Right renal cortex interstitium (tissue), 3 donors: ENCODE data around the gene HIVEP1. TPM values are rescaled to one million over a fixed set of nuclear protein-coding genes. Genes with fewer than 3 reads are reported as not detected.
A peak's percentile ranks its signal among the peaks of the same experiment; 100 is the strongest.

ENCODE experiments used
- DNase-seq, 3 donors: peaks; one replicate each; pipeline ENCODE4 v3.0.0-alpha.2; 2013; ENCODE audit warnings: low read depth in 3 of 3, low spot score in 2 of 3
- polyA plus RNA-seq, 3 donors: library from polyadenylated mRNA; unstranded; fragments of 120-200 nt; gene quantifications; one replicate each; pipeline ENCODE4 v1.2.1, GENCODE V29; 2013; ENCODE audit not compliant: insufficient read length in 3 of 3

Gene HIVEP1
- polyA plus RNA-seq, 3 donors = 21.0 to 23.4 (median 21.9) TPM

DNA sequence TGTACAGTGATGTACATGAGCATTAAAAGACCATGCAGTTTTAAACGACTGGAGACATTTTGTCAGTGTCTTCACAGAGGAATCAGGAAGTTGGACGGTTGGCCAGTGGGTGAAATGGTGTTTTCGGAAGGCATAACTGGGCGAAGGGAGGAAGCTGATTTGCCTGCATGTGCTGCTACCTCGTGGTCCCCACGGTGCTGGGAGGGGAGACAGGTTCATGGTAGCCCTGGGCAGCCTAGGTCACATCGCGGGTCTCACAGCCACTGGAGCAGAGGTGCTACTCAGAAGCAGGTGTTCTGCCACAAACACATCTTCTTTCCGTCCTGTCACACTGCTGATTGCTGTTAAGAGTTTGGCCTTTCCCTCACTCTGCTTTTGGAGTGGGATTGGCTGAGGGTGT lies 35.2 kb downstream of the HIVEP1 start:
- no peak for DNase-seq

DNA sequence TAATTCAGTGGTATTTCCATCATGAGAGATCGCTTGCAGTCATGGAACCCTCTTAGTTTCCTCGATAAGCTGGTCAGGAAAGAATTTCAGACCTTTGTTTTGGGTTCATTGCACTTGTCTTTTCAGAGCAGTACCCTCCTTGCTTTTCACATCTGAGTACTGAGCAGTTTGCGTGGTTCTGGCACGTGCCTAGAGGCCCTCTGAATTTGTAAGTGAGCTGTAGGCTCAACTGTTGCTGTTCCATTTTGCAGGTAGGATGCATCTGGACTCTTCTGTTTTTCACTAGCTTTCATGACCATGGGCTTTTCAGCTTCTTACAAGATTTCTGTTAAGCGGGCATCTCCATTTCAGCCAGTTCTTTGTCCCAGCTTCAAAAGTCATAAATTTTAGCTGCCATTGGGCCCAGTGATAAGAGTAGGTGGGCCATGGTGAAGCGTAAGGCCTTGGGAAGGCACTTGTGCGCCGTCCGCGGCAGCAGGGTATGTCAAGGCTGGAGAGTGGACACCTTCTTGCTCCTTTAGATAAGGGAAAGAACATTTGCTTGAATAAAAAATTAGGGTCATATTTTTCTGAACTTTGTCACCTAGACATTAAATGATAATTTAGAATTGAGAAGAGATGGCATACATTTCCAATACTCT lies 35.8 kb downstream of the HIVEP1 start:
- no peak for DNase-seq

DNA sequence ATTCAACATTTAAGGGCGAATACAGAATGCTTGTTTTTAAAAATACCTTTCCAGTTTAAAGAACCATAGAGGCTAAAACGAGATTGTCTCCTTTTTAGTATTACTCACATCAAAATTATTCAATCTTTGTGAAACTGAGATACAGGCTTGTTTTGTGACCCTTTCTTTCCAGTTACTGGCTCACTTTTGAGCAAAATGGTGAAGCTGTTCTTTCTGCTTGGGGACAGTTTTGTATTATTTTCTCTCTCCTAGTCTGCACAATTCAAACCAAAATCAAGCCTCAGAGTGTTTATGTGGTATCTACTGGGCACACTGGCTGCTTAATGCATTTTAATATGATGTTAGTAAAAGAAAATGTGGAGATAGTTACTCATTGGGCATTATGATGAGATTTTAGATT lies 36.5 kb downstream of the HIVEP1 start:
- DNase-seq = no peak

DNA sequence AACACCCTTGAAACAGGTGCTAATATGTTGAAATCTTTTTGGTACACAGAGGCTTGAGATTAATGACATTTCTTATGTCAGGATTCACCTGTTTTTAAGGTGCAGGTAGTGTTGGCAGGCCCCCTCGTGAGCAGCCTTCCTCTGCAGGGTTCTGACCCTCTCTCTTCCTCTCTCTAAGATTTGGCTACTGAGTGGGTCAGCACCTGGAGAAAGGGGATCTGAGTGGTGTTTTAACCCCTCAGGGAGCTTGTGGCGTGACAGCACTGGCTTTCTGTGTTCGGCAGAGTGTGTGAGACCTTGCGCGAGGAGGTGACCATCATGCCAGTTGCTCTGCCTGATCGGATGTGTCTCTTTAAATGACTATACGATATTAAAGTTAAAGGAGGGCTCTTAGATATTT lies 37.1 kb downstream of the HIVEP1 start:
- DNase-seq = no peak

DNA sequence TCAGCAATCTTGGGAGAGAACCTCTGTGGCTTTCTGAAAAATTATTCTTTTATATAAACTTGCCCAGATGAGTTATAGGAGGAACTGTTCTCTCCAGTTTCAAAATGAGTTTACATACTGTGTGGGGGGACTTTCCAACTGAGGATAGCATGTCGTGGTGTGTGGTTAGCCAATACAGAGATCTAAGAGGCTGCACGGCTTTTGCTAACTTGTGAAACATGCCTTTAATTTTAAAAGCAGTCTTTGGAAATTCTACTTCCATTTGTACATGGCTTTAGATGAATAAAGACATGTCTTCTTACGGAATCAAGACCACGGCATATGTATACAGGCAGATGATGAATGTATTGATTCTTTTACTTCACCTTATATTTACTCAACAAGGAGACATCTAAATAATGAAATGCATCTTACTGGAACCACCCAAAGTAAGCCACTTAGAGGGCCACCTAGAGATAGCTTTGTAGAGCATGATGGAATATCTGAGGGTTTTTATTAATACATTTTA lies 39.8 kb downstream of the HIVEP1 start:
- DNase-seq = no peak

DNA sequence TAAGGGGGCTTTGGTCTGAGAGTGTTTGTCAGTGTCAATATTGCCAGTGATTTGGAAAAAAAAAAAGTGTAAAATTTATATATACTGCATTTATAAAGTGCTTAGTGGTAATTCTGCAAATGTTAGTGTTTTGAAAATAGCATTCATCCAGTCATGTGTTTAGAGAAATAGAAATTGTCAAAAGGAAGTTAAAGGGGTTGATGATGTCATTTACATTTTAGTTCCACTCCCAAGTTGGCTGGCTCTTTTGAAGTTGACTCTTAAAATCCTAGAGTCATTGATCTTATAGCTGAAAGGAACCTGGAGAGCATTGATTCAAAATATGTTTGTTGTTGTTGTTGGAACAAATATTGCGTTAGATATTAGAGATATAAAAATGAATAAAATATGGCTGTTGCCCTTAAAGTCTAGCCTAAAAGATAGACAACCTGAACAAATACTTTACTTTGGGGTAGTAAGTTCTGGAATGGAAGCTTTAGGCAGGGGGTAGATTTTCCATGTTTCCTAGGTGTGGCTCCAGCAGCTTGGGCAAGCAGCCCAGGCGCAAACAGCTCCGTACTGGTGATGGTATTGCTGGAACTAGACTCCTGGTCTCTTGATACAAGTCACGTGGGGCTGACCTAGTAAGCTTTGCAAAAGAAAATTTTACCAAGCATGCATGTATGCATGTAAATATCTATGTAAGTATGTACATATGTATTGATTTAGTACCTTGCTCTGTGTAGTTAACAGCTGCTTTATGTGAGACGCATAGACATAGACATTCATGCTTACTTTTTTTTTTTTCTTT lies 46.3 kb downstream of the HIVEP1 start:
- DNase-seq = no peak

DNA sequence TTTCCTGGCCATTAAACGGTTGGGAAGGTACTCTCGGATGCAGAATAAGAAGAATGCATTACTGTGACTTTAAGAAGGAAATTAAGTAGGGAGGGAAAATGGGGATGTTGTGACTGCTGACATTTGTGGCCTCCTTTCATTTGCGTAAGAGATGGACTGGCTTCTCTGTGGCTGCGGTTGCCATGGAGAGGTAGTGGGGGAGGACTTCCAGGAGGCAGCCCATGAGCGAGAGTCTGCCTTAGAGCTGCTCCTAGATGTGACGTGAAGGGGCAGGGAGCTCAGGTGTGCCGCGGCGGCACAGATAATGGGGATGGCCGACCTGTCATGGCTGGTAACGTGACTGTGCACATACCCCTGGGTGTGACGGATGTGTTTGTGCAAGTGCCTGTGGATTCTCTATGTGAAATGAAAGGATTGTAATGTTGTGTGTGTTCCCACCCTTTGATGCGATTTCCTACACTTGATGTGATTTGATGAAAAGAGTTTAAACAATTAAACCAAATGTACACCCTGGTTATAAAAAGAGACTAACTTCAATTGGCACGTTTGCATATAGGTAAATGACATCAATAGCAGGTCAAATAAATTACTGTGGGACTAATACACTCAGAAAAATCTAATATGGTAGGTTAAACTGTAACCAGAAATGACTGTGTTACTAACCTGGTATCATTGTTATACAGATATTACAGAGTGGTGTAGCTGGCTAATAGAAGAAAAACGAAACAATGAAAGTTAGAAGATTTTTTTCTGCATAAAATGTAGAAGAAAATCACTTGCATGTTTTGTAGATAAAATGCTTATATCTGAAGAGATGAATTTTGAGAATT lies 48.9 kb downstream of the HIVEP1 start:
- peak in 1 of 3 donors; percentile 27 for DNase-seq

DNA sequence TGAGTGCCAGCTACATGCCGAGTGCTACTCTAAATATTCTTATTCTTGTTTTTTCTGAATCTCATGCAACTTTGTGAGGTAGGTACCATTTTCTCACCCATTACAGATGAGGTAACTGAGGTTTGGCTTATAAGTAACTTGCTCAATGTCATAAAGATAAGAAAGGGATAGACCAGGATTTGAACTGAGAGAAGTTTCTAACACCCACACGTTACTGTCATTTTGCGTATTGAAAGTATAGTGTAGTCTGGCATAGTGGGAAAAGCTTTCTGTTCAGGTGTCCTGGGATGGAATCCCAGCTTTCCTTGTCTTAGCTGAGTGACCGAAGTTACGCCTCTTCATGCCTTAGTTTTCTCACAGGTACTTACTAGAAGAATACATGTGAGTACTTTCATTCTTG lies 50.5 kb downstream of the HIVEP1 start:
- DNase-seq = no peak

DNA sequence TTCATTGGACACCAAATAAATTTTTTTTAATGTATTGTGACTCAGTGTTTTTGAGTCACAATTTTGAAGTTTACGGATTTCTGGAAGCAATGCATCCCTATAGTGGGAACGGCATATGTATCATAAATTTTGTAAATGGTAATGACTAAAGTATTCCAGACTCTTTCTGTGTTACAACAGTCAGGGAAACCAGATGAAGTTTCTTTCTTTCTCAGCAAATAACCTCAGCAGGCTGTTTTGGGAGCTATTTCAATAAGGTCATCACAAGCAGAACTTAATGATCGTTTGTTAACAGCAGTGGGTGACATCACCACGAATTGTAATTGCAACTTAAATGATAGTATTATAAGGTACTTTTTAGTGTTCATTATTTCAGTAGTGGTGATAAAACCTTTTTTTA lies 52.0 kb downstream of the HIVEP1 start:
- no peak for DNase-seq

DNA sequence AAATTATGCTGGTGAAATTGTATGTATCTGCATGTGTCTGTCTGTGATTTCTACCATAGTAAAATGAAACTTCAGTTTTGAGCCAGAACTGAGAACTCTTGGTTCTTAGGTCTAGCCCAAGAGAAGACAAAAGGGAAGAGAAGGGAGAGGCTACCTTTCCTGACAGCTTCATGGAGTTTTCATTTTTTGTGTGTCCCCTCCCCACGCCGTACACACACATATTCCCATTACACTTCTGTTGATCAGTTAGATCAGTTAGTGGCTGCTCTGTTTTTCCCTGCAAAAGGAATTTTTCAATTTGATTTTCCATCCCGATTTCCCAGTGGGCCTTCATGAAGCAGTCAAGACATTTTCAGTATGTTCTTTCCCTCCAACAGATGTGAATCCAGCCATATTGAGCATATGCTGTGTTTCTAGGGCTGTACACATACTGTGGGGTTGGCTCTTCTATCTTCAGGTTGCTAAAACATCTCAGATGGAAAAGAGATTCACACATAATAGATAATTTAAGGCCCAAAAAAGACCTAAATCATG lies 52.5 kb downstream of the HIVEP1 start:
- no peak for DNase-seq

DNA sequence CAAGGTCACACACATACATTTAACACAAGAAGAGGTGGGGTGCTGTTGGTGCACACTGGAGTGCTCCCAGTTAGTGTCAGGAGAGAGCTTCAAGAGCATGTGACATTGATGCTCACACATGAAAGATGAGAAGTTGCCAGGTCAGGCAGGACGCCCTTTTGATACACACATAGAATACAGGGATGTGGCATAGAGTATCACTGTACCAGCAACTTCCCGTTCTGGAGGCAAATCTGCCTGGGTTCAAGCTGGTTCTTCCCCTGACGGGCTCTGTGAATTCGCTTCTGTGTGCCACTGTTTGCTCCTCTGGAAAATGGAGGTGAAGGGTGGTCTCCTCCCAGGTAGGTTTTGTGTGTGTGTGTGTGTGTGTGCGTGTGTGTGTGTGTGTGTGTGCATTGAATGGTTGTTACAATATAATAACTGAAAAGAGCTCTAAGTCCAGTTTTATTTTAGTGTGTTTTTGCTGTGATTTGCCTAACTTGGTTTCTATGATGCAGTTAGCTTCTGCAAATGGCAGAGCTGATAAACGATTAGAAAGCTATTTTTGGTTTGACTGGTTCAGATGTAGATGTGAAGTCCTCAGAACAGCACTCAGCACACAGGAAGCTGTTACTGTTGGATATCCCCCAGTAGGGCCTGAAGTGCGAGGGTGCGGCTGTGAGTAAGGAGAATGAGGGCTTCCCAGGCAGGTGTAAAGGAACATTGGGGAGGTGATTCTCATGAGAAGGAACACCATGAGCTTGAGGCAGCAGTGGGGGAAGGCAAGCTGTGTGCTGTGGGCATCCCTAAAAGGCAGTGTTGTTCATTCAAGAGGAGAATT lies 53.4 kb downstream of the HIVEP1 start:
- DNase-seq = no peak

DNA sequence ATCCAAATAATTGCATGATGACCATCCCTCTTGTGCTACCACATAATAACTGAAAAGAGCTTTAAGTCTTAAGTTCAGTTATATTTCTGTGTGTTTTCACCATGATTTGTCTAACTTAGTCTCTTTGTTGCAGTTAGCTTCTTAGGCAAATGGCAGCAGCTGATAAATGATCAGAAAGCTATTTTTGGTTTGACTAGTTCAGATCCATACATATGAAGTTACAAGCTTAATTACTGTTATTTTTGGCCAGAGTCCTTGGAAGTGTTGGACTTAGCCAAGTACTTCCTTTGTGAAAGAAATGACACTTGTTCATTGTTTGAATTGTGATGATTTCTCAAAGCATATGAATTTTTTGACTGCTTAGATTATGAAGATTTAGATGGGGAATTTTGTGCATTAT lies 54.2 kb downstream of the HIVEP1 start:
- no peak for DNase-seq

DNA sequence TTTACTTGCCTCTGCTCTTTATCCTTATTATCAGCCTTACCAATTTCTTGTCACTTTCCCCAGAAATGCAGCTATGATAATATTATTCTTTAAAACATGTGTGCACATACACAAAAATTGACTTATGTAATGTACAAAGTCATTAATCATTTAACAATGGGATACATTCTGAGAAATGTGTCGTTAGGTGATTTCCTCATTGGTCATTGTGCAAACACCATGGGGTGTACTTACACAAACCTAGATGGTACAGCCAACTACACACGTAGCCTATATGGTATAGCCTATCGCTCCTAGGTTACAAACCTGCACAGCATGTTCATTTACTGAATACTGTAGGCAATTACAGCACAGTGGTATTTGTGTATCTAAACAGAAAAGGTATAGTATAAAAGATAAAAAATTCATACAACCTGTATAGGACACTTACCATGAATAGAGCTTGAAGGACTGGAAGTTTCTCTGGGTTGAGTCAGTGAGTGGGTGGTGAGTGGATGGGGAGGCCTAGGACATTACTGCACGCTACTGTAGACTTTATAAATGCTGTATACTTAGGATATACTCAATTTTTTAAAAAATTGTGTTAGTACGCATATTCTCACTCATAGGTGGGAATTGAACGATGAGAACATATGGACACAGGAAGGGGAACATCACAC lies 56.9 kb downstream of the HIVEP1 start:
- DNase-seq = no peak

DNA sequence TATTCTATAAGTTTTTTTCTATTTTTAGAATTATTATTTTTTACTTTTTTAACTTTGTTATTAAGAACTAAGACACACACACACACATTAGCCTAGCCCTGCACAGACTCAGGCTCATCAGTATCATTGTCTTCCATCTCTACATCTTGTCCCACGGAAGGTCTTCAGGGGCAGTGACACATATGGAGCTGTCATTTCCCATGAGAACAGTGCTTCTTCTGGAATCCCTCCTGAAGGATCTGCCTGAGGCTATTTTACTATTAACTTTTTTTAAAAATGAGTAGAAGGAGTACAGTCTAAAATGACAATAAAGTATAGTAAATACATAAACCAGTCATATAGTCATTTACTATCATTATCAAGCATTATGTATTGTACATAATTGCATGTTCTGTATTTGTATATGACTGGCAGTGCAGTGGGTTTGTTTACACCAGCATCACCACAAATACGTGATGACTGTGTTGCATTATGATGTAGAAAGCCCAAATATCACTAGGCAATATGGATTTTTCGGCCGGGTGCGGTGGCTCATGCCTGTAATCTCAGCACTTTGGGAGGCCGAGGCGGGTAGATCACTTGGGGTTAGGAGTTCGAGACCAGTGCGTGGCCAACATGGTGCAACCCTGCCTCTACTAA lies 57.9 kb downstream of the HIVEP1 start:
- DNase-seq = no peak

DNA sequence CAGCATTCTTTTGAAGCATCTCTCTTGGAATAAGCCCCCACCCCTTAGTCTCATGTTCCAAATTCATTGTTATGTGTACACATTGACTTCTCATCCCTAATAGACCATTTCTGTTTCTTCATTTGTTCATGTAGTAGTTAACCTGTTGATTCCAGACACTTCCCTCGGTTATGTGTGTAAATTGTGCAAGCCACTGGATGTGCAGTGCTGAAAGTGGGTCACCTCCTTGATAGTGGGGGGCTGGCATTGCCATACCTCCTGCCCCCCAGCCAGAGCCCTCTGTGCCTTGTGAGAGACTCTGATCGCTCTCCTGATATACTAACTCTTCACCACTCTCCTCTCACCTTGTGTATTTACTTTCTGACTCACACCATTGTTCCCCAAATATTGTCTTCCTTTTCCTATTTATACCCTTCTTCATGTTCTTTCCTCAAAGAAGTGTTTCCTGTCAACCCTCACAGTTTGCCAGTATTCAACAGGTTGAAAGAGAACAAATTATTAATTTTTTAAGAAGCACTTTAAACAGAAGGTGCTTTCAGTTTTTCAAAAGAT lies 59.0 kb downstream of the HIVEP1 start:
- no peak for DNase-seq

DNA sequence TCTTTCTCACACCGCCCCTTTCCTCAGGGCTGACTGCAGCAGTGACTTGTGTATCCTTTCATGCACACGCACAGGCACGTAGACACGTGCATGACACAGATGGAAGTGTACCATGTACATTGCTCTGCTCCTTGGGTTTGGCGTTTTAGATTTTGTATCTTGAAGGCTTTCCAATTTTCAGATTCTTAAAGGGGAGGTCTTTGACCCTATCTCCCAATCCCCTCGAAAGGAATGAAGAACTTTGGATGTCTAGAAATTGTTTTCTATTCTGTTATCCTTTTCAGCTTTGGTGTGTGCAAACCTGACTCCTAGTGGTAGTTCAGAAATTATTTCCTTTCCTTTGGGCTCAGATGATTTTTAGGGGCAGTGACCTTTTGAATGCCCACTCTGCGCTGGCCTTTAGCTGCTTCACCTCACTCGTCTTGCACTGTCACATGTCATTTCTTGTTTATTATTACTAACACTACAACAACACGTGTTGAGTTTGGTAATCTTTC lies 63.0 kb downstream of the HIVEP1 start:
- DNase-seq = no peak

DNA sequence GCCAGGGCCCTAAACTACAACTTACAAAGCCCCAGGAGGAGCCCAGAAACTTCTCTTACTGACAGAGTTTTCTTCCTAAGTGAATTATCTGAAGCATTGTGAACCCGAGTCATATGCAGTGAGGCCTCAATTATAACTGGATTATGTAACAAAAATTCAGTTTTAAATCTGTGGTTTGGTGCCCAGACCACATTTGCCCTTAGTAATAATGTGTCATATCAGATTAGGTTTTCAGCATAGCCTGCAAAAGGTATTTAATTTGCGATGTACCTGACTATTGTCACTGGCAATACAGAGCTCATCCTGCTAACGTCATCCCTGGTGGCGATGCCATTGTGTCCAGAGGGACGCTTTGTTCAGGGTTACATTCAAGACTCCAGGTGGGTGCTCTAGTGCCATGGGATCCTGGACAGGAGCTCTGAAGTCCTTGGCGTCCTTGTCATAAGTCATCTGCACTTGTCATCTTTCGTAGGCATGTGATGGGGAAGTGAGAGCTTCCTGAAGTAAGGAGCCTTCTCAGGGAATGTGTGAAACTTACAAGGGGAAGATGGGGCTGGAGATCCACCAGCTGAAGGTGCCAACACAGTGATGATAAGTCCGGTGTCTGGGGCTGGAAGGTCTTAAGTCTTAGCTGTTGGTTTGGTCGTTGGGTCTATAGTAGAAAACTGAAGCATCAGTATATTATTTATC lies 65.1 kb downstream of the HIVEP1 start:
- no peak for DNase-seq

DNA sequence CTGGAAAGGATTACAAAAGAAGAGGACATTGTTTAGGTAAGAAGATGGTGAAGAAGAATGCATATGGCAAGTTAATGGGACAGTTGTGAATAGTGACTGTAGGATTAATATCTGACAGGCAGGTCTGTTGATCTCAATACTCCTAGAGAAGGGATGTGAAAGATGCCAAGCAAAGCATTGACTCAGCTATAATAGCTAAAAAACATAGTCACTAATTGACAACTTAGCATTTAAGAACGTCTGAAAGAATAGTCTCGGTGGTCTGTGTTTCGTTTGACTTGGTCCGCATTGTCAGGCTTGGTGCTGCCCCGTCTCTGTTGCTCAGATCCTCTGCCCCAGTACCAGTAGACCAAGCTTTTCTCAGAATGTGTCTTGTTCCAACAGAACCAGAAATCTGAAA lies 65.9 kb downstream of the HIVEP1 start:
- DNase-seq = no peak
